Liver (tissue), 9 donors: Measurements from ENCODE around the gene OLFML2B. TPM values are rescaled to one million over a fixed set of nuclear protein-coding genes. Genes with fewer than 3 reads are reported as not detected.

Source experiments
- DNase-seq: peaks from one replicate; pipeline ENCODE4 v3.0.0-alpha.2; 2017; ENCODE audit warnings: low spot score
- H3K27ac ChIP-seq, 2 donors: one replicate each; pipeline ENCODE4 v1.7.0; 2013; ENCODE audit warnings: inconsistent platforms in 2 of 2, low read length in 2 of 2, control low read depth in 1 of 2, low read depth in 1 of 2, mild to moderate bottlenecking in 1 of 2
- H3K27me3 ChIP-seq, 4 donors: one replicate each; pipeline versions ENCODE4 v1.6.1 to v1.7.0; 2013; ENCODE audit warnings: low read length in 3 of 4, inconsistent platforms in 1 of 4, mild to moderate bottlenecking in 1 of 4, moderate library complexity in 1 of 4; ENCODE audit not compliant: control insufficient read depth in 4 of 4, insufficient read depth in 4 of 4
- H3K36me3 ChIP-seq, 4 donors: one replicate each; pipeline versions ENCODE4 v1.6.1 to v1.7.0; 2013; ENCODE audit warnings: low read length in 3 of 4, mild to moderate bottlenecking in 3 of 4, low read depth in 1 of 4, moderate library complexity in 1 of 4; ENCODE audit not compliant: control insufficient read depth in 4 of 4, insufficient read depth in 3 of 4
- H3K4me1 ChIP-seq, 4 donors: one replicate each; pipeline versions ENCODE4 v1.6.1 to v1.7.0; 2013; ENCODE audit warnings: low read length in 3 of 4, mild to moderate bottlenecking in 3 of 4, moderate library complexity in 1 of 4; ENCODE audit not compliant: control insufficient read depth in 4 of 4, insufficient read depth in 4 of 4
- H3K4me3 ChIP-seq, 3 donors: one replicate each; pipeline versions ENCODE4 v1.6.1 to v1.7.0; 2013; ENCODE audit warnings: low read length in 3 of 3, control low read depth in 1 of 3, low read depth in 1 of 3, mild to moderate bottlenecking in 1 of 3
- H3K9ac ChIP-seq, 2 donors: one replicate each; pipeline ENCODE4 v1.7.0; 2013; ENCODE audit warnings: low read length in 2 of 2, mild to moderate bottlenecking in 2 of 2, moderate library complexity in 2 of 2, control low read depth in 1 of 2, low read depth in 1 of 2
- H3K9me3 ChIP-seq, 4 donors: one replicate each; pipeline versions ENCODE4 v1.6.1 to v1.7.0; 2013; ENCODE audit warnings: low read length in 3 of 4; ENCODE audit not compliant: control insufficient read depth in 4 of 4
- CTCF ChIP-seq: fragments of 150-350 bp; IDR thresholded peaks from 2 replicates; pipeline ENCODE4 v1.5.1; 2017; ENCODE audit warnings: improper control_type of control experiment, low read depth, low read length; ENCODE audit not compliant: missing input control
- EGR1 ChIP-seq, 2 donors: IDR thresholded peaks; 2 replicates each; pipeline ENCODE4 v1.6.1; 2016 to 2018; ENCODE audit warnings: antibody characterized with exemption in 2 of 2, low read depth in 2 of 2
- FOXA1 ChIP-seq: IDR thresholded peaks from 2 replicates; pipeline ENCODE4 v1.6.1; 2016; ENCODE audit warnings: antibody characterized with exemption
- FOXA2 ChIP-seq: IDR thresholded peaks from 2 replicates; pipeline ENCODE4 v1.6.1; 2016; ENCODE audit warnings: antibody characterized with exemption
- GABPA ChIP-seq, 2 donors: IDR thresholded peaks in 1 of 2; conservative IDR thresholded peaks in 1 of 2; 2 replicates each; pipeline ENCODE4 v1.6.1; 2016; ENCODE audit warnings: antibody characterized with exemption in 2 of 2, mild to moderate bottlenecking in 1 of 2, moderate library complexity in 1 of 2
- HNF4A ChIP-seq, 2 donors: conservative IDR thresholded peaks; 2 replicates each; pipeline ENCODE4 v1.6.1; 2016; ENCODE audit warnings: antibody characterized with exemption in 2 of 2, mild to moderate bottlenecking in 2 of 2
- HNF4G ChIP-seq: IDR thresholded peaks from 2 replicates; pipeline ENCODE4 v1.6.1; 2016; ENCODE audit warnings: antibody characterized with exemption
- JUND ChIP-seq, 2 donors: IDR thresholded peaks; 2 replicates each; pipeline ENCODE4 v1.6.1; 2016; ENCODE audit warnings: antibody characterized with exemption in 2 of 2
- MAX ChIP-seq: IDR thresholded peaks from 2 replicates; pipeline ENCODE4 v1.6.1; 2016; ENCODE audit warnings: antibody characterized with exemption
- NR2F2 ChIP-seq: IDR thresholded peaks from 2 replicates; pipeline ENCODE4 v1.6.1; 2016; ENCODE audit warnings: antibody characterized with exemption
- RAD21 ChIP-seq, 2 donors: IDR thresholded peaks; 2 replicates each; pipeline ENCODE4 v1.6.1; 2016; ENCODE audit warnings: antibody characterized with exemption in 2 of 2, mild to moderate bottlenecking in 2 of 2
- RXRA ChIP-seq, 2 donors: IDR thresholded peaks; 2 replicates each; pipeline ENCODE4 v1.6.1; 2017 to 2018; ENCODE audit warnings: antibody characterized with exemption in 2 of 2, mild to moderate bottlenecking in 1 of 2
- SP1 ChIP-seq: IDR thresholded peaks from 2 replicates; pipeline ENCODE4 v1.6.1; 2018; ENCODE audit warnings: antibody characterized with exemption, mild to moderate bottlenecking
- TAF1 ChIP-seq: conservative IDR thresholded peaks from 2 replicates; pipeline ENCODE4 v1.6.1; 2016; ENCODE audit warnings: antibody characterized with exemption, mild to moderate bottlenecking
- YY1 ChIP-seq: IDR thresholded peaks from 2 replicates; pipeline ENCODE4 v1.6.1; 2016; ENCODE audit warnings: antibody characterized with exemption, mild to moderate bottlenecking
- ZBTB33 ChIP-seq: IDR thresholded peaks from 2 replicates; pipeline ENCODE4 v1.6.1; 2016; ENCODE audit warnings: antibody characterized with exemption
- WGBS: extraction: QIAGEN DNeasy Blood & Tissue Kit; methylation state at CpG from one replicate; pipeline ENCODE4 v1.1.7; 2013; 5-methylcytosine and 5-hydroxymethylcytosine counted together
- polyA plus RNA-seq, 2 donors: library from polyadenylated mRNA; stranded (reverse) in 1 of 2; unstranded in 1 of 2; fragments of 200-250 nt in 1 of 2; fragments of >200 nt in 1 of 2; fragmentation: Nextera tagmentation in 1 of 2; extraction: Ambion mirVana in 1 of 2; gene quantifications; one replicate each; pipeline versions ENCODE4 v1.2.1 to v1.2.3, GENCODE V29; 2013 to 2015
- total RNA-seq, 2 donors: library from RNA; depleted of rRNA; stranded (reverse); fragments of >200 nt; gene quantifications; one replicate each; pipeline ENCODE4 v1.2.3, GENCODE V29; 2014
- TF ChIP-seq, protein P1 (sequence below): IDR thresholded peaks from 2 replicates; pipeline ENCODE4 v1.6.1; 2016; ENCODE audit warnings: antibody characterized with exemption, mild to moderate bottlenecking
- TF ChIP-seq, protein P2 (sequence below): IDR thresholded peaks from 2 replicates; pipeline ENCODE4 v1.6.1; 2016; ENCODE audit warnings: antibody characterized with exemption
- donor health status: healthy.
- donor health status: healthy.
- donor health status: healthy.
- donor health status: healthy.
- donor health status: healthy.

OLFML2B gene
- total and polyA plus RNA-seq, 4 donors = 0.54 to 0.84 (median 0.74) TPM

- H3K27me3 ChIP-seq = no peaks in the 10 kb centered on the region
- no peak overlapping the region for H3K27ac ChIP-seq
- peaks cover 0 to 4% (median 0%) of the 10 kb centered on the region in 4 donors for H3K9me3 ChIP-seq
- no peak overlapping the region for H3K4me3 ChIP-seq
- no peak overlapping the region for H3K9ac ChIP-seq
- DNase-seq = no peak
- WGBS = 76% methylated on average over 9 of the region's 9 CpGs
- no peaks in the 10 kb centered on the region for H3K36me3 ChIP-seq
- H3K4me1 ChIP-seq = no peaks in the 10 kb centered on the region
- no peak for TF ChIP-seq TAF1
- TF ChIP-seq MAX = no peak
- TF ChIP-seq, protein P1, sequence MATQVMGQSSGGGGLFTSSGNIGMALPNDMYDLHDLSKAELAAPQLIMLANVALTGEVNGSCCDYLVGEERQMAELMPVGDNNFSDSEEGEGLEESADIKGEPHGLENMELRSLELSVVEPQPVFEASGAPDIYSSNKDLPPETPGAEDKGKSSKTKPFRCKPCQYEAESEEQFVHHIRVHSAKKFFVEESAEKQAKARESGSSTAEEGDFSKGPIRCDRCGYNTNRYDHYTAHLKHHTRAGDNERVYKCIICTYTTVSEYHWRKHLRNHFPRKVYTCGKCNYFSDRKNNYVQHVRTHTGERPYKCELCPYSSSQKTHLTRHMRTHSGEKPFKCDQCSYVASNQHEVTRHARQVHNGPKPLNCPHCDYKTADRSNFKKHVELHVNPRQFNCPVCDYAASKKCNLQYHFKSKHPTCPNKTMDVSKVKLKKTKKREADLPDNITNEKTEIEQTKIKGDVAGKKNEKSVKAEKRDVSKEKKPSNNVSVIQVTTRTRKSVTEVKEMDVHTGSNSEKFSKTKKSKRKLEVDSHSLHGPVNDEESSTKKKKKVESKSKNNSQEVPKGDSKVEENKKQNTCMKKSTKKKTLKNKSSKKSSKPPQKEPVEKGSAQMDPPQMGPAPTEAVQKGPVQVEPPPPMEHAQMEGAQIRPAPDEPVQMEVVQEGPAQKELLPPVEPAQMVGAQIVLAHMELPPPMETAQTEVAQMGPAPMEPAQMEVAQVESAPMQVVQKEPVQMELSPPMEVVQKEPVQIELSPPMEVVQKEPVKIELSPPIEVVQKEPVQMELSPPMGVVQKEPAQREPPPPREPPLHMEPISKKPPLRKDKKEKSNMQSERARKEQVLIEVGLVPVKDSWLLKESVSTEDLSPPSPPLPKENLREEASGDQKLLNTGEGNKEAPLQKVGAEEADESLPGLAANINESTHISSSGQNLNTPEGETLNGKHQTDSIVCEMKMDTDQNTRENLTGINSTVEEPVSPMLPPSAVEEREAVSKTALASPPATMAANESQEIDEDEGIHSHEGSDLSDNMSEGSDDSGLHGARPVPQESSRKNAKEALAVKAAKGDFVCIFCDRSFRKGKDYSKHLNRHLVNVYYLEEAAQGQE = no peak
- TF ChIP-seq HNF4A (conservative IDR thresholded peaks at IDR 0.05) = no peak
- no peak for TF ChIP-seq JUND (IDR thresholded peaks at IDR 0.05)
- TF ChIP-seq SP1 = no peak
- TF ChIP-seq, protein P2, sequence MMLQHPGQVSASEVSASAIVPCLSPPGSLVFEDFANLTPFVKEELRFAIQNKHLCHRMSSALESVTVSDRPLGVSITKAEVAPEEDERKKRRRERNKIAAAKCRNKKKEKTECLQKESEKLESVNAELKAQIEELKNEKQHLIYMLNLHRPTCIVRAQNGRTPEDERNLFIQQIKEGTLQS = no peak
- TF ChIP-seq FOXA2 = no peak
- TF ChIP-seq FOXA1 = no peak
- no peak for TF ChIP-seq GABPA (IDR thresholded peaks at IDR 0.05 in 1 of 2, conservative IDR thresholded peaks at IDR 0.05 in 1 of 2)
- no peak for TF ChIP-seq CTCF
- no peak for TF ChIP-seq HNF4G
- no peak for TF ChIP-seq RAD21 (IDR thresholded peaks at IDR 0.05)
- TF ChIP-seq YY1 = no peak
- TF ChIP-seq EGR1 (IDR thresholded peaks at IDR 0.05; ENCODE audit: low read depth in 2 of 2) = no peak
- no peak for TF ChIP-seq ZBTB33
- TF ChIP-seq NR2F2 = no peak
- TF ChIP-seq RXRA (IDR thresholded peaks at IDR 0.05) = no peak
These were observed 12.2 kb downstream of the OLFML2B start for GRCh38 chr1:162011337-162012012.
